Measurements from ENCODE around the gene PDE4D.

PDE4D gene

GRCh38 chr5:59759600-59760351 is 133.8 kb downstream of the PDE4D start:
- Histone ChIP-seq H3K9me3 (no peaks in the 10 kb centered on the region), H3K4me1 (no peaks in the 10 kb centered on the region; the same call in 1 of the 2 replicates), H3K27me3 (no peaks in the 10 kb centered on the region), H3K4me3 (ENCODE audit: low read depth, low read length) (no peak overlapping the region), H3K36me3 (no peaks in the 10 kb centered on the region)
- DNase-seq: no peak
- no peak for TF ChIP-seq CTCF (IDR thresholded peaks at IDR 0.05; ENCODE audit: low read depth, low read length)

- TF ChIP-seq CTCF (IDR thresholded peaks at IDR 0.05; ENCODE audit: low read depth, low read length): no peak
- no peak overlapping the region for H3K4me3 ChIP-seq (ENCODE audit: low read depth, low read length)
- no peaks in the 10 kb centered on the region for H3K9me3 ChIP-seq
- DNase-seq: no peak
- H3K36me3 ChIP-seq: no peaks in the 10 kb centered on the region
- no peaks in the 10 kb centered on the region for H3K27me3 ChIP-seq
- no peaks in the 10 kb centered on the region; the same call in 1 of the 2 replicates for H3K4me1 ChIP-seq
Measured at GRCh38 chr5:59758566-59758965, 135.0 kb downstream of the PDE4D start.

- no peak overlapping the region for H3K4me3 ChIP-seq (ENCODE audit: low read depth, low read length)
- no peak for DNase-seq
- TF ChIP-seq CTCF (IDR thresholded peaks at IDR 0.05; ENCODE audit: low read depth, low read length): no peak
- no peaks in the 10 kb centered on the region for H3K27me3 ChIP-seq
- H3K36me3 ChIP-seq: no peaks in the 10 kb centered on the region
- H3K4me1 ChIP-seq: no peaks in the 10 kb centered on the region; the same call in 1 of the 2 replicates
- H3K9me3 ChIP-seq: no peaks in the 10 kb centered on the region
Measured at GRCh38 chr5:59757442-59757841, 136.1 kb downstream of the PDE4D start.

GRCh38 chr5:59756373-59757035 is 137.0 kb downstream of the PDE4D start:
- no peak for DNase-seq
- TF ChIP-seq CTCF (IDR thresholded peaks at IDR 0.05; ENCODE audit: low read depth, low read length): no peak
- Histone ChIP-seq H3K4me1 (no peaks in the 10 kb centered on the region; the same call in 1 of the 2 replicates), H3K9me3 (no peaks in the 10 kb centered on the region), H3K36me3 (no peaks in the 10 kb centered on the region), H3K27me3 (no peaks in the 10 kb centered on the region), H3K4me3 (ENCODE audit: low read depth, low read length) (no peak overlapping the region)

GRCh38 chr5:59755476-59755875 is 138.1 kb downstream of the PDE4D start:
- Histone ChIP-seq H3K36me3 (no peaks in the 10 kb centered on the region), H3K4me1 (no peaks in the 10 kb centered on the region; the same call in 1 of the 2 replicates), H3K4me3 (ENCODE audit: low read depth, low read length) (no peak overlapping the region), H3K27me3 (no peaks in the 10 kb centered on the region), H3K9me3 (no peaks in the 10 kb centered on the region)
- no peak for TF ChIP-seq CTCF (IDR thresholded peaks at IDR 0.05; ENCODE audit: low read depth, low read length)
- DNase-seq: no peak

- H3K36me3 ChIP-seq: no peaks in the 10 kb centered on the region
- H3K27me3 ChIP-seq: no peaks in the 10 kb centered on the region
- no peak for TF ChIP-seq CTCF (IDR thresholded peaks at IDR 0.05; ENCODE audit: low read depth, low read length)
- no peaks in the 10 kb centered on the region; the same call in 1 of the 2 replicates for H3K4me1 ChIP-seq
- H3K4me3 ChIP-seq (ENCODE audit: low read depth, low read length): no peak overlapping the region
- H3K9me3 ChIP-seq: no peaks in the 10 kb centered on the region
- no peak for DNase-seq
Measured at GRCh38 chr5:59753599-59753998, 139.9 kb downstream of the PDE4D start.

All from BE2C (cell line).